Neuronal stem cell (in vitro differentiated cells): ENCODE measurements around the gene OS9.
"Not testable (repeated sequence)": the region's sequence is repeated elsewhere in the genome, so short reads cannot be mapped to it uniquely, and the experiment has no call there.

Experiments used
- DNase-seq: peaks from one replicate; pipeline ENCODE4 v3.0.0-alpha.2; 2013; ENCODE audit warnings: low spot score
- H2AFZ ChIP-seq: one replicate; pipeline ENCODE4 v1.6.1; 2013; ENCODE audit warnings: mild to moderate bottlenecking, low read length, inconsistent platforms
- H2AK5ac ChIP-seq: 2 replicates; pipeline ENCODE4 v1.6.1; 2013; ENCODE audit warnings: low read depth, mild to moderate bottlenecking, inconsistent platforms, low read length, moderate library complexity, mixed read lengths
- H2BK120ac ChIP-seq: 2 replicates; pipeline ENCODE4 v1.6.1; 2013; ENCODE audit warnings: low read depth, mild to moderate bottlenecking, inconsistent platforms, low read length, moderate library complexity, mixed read lengths
- H2BK12ac ChIP-seq: one replicate; pipeline ENCODE4 v1.6.1; 2013; ENCODE audit warnings: low read length, inconsistent platforms
- H2BK15ac ChIP-seq: 2 replicates; pipeline ENCODE4 v1.6.1; 2013; ENCODE audit warnings: mild to moderate bottlenecking, low read length, inconsistent platforms, mixed read lengths
- H2BK5ac ChIP-seq: one replicate; pipeline ENCODE4 v1.6.1; 2013; ENCODE audit warnings: inconsistent platforms, mild to moderate bottlenecking, low read length, moderate library complexity
- H3K14ac ChIP-seq: one replicate; pipeline ENCODE4 v1.6.1; 2013; ENCODE audit warnings: low read length, inconsistent platforms
- H3K18ac ChIP-seq: 2 replicates; pipeline ENCODE4 v1.6.1; 2013; ENCODE audit warnings: low read length, inconsistent platforms
- H3K23ac ChIP-seq: 2 replicates; pipeline ENCODE4 v1.6.1; 2013; ENCODE audit warnings: low read depth, mild to moderate bottlenecking, mixed read lengths, low read length, inconsistent platforms; ENCODE audit not compliant: poor library complexity
- H3K27ac ChIP-seq: replicated peaks from 3 replicates; pipeline ENCODE4 v1.5.1; 2013; ENCODE audit warnings: low read length, inconsistent platforms
- H3K27me3 ChIP-seq, 3 experiments: 2 replicates each; pipeline ENCODE4 v1.6.1; 2013; ENCODE audit warnings: low read length in 3 of 3, mild to moderate bottlenecking in 2 of 3, inconsistent platforms in 1 of 3, low read depth in 1 of 3, mixed read lengths in 1 of 3, moderate library complexity in 1 of 3; ENCODE audit not compliant: control insufficient read depth in 3 of 3, insufficient read depth in 3 of 3
- H3K36me3 ChIP-seq, 2 donors: replicated peaks in 1 of 2; 2 replicates each; pipeline ENCODE4 v1.6.1; 2013; ENCODE audit warnings: low read length in 2 of 2; ENCODE audit not compliant: control insufficient read depth in 2 of 2, insufficient read depth in 2 of 2
- H3K4ac ChIP-seq: 2 replicates; pipeline ENCODE4 v1.6.1; 2013; ENCODE audit warnings: inconsistent platforms, mild to moderate bottlenecking, low read length, moderate library complexity
- H3K4me1 ChIP-seq, 2 donors: 1 replicate in 1 of 2; 2 replicates in 1 of 2; pipeline ENCODE4 v1.6.1; 2013; ENCODE audit warnings: low read length in 2 of 2, low read depth in 1 of 2; ENCODE audit not compliant: control insufficient read depth in 2 of 2, insufficient read depth in 1 of 2
- H3K4me2 ChIP-seq: one replicate; pipeline ENCODE4 v1.6.1; 2013; ENCODE audit warnings: mild to moderate bottlenecking, low read length, inconsistent platforms; ENCODE audit not compliant: insufficient read depth, poor library complexity, severe bottlenecking
- H3K4me3 ChIP-seq, 2 donors: 2 replicates each; pipeline ENCODE4 v1.5.1; 2013; ENCODE audit warnings: low read length in 2 of 2, mild to moderate bottlenecking in 2 of 2, inconsistent platforms in 1 of 2, moderate library complexity in 1 of 2
- H3K79me1 ChIP-seq: one replicate; pipeline ENCODE4 v1.6.1; 2013; ENCODE audit warnings: low read depth, mild to moderate bottlenecking, inconsistent platforms, low read length, moderate library complexity
- H3K9ac ChIP-seq: one replicate; pipeline ENCODE4 v1.6.1; 2013; ENCODE audit warnings: mild to moderate bottlenecking, low read depth, low read length, inconsistent platforms; ENCODE audit not compliant: poor library complexity
- H3K9me3 ChIP-seq, 2 donors: replicated peaks in 1 of 2; 2 replicates each; pipeline versions ENCODE3 to v1.6.1; 2013; ENCODE audit warnings: low read length in 2 of 2, mild to moderate bottlenecking in 2 of 2, inconsistent platforms in 1 of 2, low read depth in 1 of 2, mixed read lengths in 1 of 2, moderate library complexity in 1 of 2; ENCODE audit not compliant: control insufficient read depth in 2 of 2, insufficient read depth in 1 of 2
- H4K8ac ChIP-seq: one replicate; pipeline ENCODE4 v1.6.1; 2013; ENCODE audit warnings: low read depth, mild to moderate bottlenecking, inconsistent platforms, low read length, moderate library complexity
- H4K91ac ChIP-seq: one replicate; pipeline ENCODE4 v1.6.1; 2013; ENCODE audit warnings: low read length, low read depth, mild to moderate bottlenecking, inconsistent platforms; ENCODE audit not compliant: poor library complexity
- WGBS, 2 donors: extraction: QIAGEN DNeasy Blood & Tissue Kit; methylation state at CpG; one replicate each; pipeline ENCODE4 v1.1.7; 2013; ENCODE audit warnings: missing lambda C conversion rate in 2 of 2, mixed read lengths in 1 of 2; ENCODE audit not compliant: insufficient read length in 2 of 2, insufficient replicate concordance in 1 of 2; ENCODE audit errors: extremely low coverage in 2 of 2; 5-methylcytosine and 5-hydroxymethylcytosine counted together

OS9 gene

GRCh38 chr12:57719777-57720605, 26.1 kb downstream of the OS9 start:
- H3K4ac ChIP-seq = no peak overlapping the region
- no peak overlapping the region for H3K27ac ChIP-seq
- H3K9me3 ChIP-seq = no peaks in the 10 kb centered on the region
- no peak overlapping the region for H3K4me3 ChIP-seq
- H2AFZ ChIP-seq = no peak overlapping the region
- peaks cover 0 to 12% (median 0%) of the 10 kb centered on the region in 3 experiments for H3K27me3 ChIP-seq
- peaks cover 22 to 67% of the 10 kb centered on the region in 2 donors for H3K36me3 ChIP-seq
- H4K91ac ChIP-seq = no peak overlapping the region
- H4K8ac ChIP-seq = no peak overlapping the region
- no peaks in the 10 kb centered on the region for H3K4me1 ChIP-seq
- no peak overlapping the region for H3K4me2 ChIP-seq
- H2AK5ac ChIP-seq = no peak overlapping the region
- no peaks in the 10 kb centered on the region for H3K79me1 ChIP-seq
- WGBS, 2 donors = no CpG with 5 or more reads among the region's 20 CpGs
- no peak for DNase-seq
- no peak overlapping the region for H2BK12ac ChIP-seq
- no peak overlapping the region for H2BK15ac ChIP-seq
- no peak overlapping the region for H2BK5ac ChIP-seq
- H3K14ac ChIP-seq = no peak overlapping the region
- H3K23ac ChIP-seq = no peak overlapping the region
- H3K9ac ChIP-seq = no peak overlapping the region
- H2BK120ac ChIP-seq = no peak overlapping the region
- no peak overlapping the region for H3K18ac ChIP-seq

DNA sequence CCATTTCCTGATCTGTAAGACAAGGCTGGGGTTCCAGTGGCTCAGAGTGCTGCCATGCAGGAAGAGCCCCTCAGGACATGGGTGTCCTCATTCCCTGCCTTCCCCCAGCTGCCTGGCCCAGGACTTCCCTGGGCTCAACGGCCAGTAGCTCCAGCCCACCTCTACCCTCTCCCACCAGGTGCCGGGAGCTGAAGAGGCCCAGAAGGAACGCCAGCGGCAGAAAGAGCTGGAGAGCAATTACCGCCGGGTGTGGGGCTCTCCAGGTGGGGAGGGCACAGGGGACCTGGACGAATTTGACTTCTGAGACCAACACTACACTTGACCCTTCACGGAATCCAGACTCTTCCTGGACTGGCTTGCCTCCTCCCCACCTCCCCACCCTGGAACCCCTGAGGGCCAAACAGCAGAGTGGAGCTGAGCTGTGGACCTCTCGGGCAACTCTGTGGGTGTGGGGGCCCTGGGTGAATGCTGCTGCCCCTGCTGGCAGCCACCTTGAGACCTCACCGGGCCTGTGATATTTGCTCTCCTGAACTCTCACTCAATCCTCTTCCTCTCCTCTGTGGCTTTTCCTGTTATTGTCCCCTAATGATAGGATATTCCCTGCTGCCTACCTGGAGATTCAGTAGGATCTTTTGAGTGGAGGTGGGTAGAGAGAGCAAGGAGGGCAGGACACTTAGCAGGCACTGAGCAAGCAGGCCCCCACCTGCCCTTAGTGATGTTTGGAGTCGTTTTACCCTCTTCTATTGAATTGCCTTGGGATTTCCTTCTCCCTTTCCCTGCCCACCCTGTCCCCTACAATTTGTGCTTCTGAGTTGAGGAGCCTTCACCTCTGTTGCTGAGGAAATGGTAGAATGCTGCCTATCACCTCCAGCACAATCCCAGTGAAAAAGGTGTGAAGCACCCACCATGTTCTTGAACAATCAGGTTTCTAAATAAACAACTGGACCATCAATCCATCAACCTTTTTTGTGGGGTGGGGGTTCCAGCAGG, 27.0 kb downstream of the OS9 start:
- Histone ChIP-seq H3K14ac (no peak overlapping the region), H3K4me1 (no peaks in the 10 kb centered on the region), H2AK5ac (no peak overlapping the region), H2BK5ac (no peak overlapping the region), H4K91ac (no peak overlapping the region), H3K4me2 (no peak overlapping the region), H3K27ac (no peak overlapping the region), H3K79me1 (no peaks in the 10 kb centered on the region), H4K8ac (no peak overlapping the region), H2BK12ac (no peak overlapping the region), H3K18ac (no peak overlapping the region), H3K9me3 (no peaks in the 10 kb centered on the region), H2BK120ac (no peak overlapping the region), H3K27me3 (peaks cover 0 to 19% (median 2%) of the 10 kb centered on the region in 3 experiments), H3K4me3 (no peak overlapping the region), H3K9ac (no peak overlapping the region), H2BK15ac (no peak overlapping the region), H3K36me3 (peaks cover 19 to 61% of the 10 kb centered on the region in 2 donors), H3K4ac (no peak overlapping the region), H2AFZ (no peak overlapping the region), H3K23ac (no peak overlapping the region)
- WGBS, 2 donors = no CpG with 5 or more reads among the region's 11 CpGs
- no peak for DNase-seq

GRCh38 chr12:57721846-57722608, 28.1 kb downstream of the OS9 start:
- not testable (repeated sequence) for H3K14ac ChIP-seq, H3K4me2 ChIP-seq, H4K8ac ChIP-seq, H2AK5ac ChIP-seq, H3K23ac ChIP-seq, H2BK12ac ChIP-seq, H3K18ac ChIP-seq, H4K91ac ChIP-seq, H3K4me1 ChIP-seq, H2BK5ac ChIP-seq, H3K4ac ChIP-seq, H3K4me3 ChIP-seq, H3K79me1 ChIP-seq, H3K27ac ChIP-seq, DNase-seq, H3K9ac ChIP-seq, H3K9me3 ChIP-seq, H2BK15ac ChIP-seq, H2AFZ ChIP-seq, H2BK120ac ChIP-seq
- Histone ChIP-seq H3K27me3 (peaks cover 0 to 29% (median 9%) of the 10 kb centered on the region in 3 experiments), H3K36me3 (peaks cover 16 to 59% of the 10 kb centered on the region in 2 donors)
- WGBS, 2 donors = no CpG with 5 or more reads among the region's 16 CpGs
